Common myeloid progenitor, CD34-positive (primary cell): ENCODE results near the gene HYAL3.

Experiments used
- CTCF ChIA-PET: fragments of 350-600 bp; sonication (Branson Sonifier 250); formaldehyde crosslinking; loops from one replicate; lab custom pipeline; 2021; ENCODE audit warnings: antibody characterized with exemption; lab: Charles Lee
- POLR2A ChIA-PET: fragments of 350-600 bp; sonication (Branson Sonifier 250); formaldehyde crosslinking; loops from one replicate; lab custom pipeline; 2021; ENCODE audit warnings: antibody characterized with exemption; lab: Charles Lee
- DNase-seq, 3 donors: peaks; one replicate each; pipeline versions ENCODE4 v3.0.0 to v3.0.0-alpha.2; 2013
- H3K27ac ChIP-seq, 2 experiments: 1 replicate in 1 of 2; 2 replicates in 1 of 2; pipeline ENCODE4 v1.7.0; 2013; ENCODE audit warnings: inconsistent platforms in 2 of 2, low read length in 2 of 2, mild to moderate bottlenecking in 2 of 2, low read depth in 1 of 2, moderate library complexity in 1 of 2; ENCODE audit not compliant: severe bottlenecking in 2 of 2, insufficient read depth in 1 of 2, poor library complexity in 1 of 2
- H3K27me3 ChIP-seq, 5 experiments: replicated peaks in 2 of 5; 1 replicate in 3 of 5; 2 replicates in 2 of 5; pipeline versions ENCODE4 v1.6.1 to v1.7.0; 2013; ENCODE audit warnings: low read length in 4 of 5, mild to moderate bottlenecking in 2 of 5, moderate library complexity in 2 of 5, inconsistent platforms in 1 of 5; ENCODE audit not compliant: insufficient read depth in 5 of 5, control insufficient read depth in 4 of 5
- H3K36me3 ChIP-seq, 4 experiments: 1 replicate in 2 of 4; 2 replicates in 2 of 4; pipeline versions ENCODE4 v1.6.1 to v1.7.0; 2013; ENCODE audit warnings: low read length in 3 of 4, control low read depth in 1 of 4, mild to moderate bottlenecking in 1 of 4; ENCODE audit not compliant: control insufficient read depth in 4 of 4, insufficient read depth in 4 of 4
- H3K4me1 ChIP-seq, 4 experiments: 1 replicate in 3 of 4; 2 replicates in 1 of 4; pipeline versions ENCODE4 v1.6.1 to v1.7.1; 2013; ENCODE audit warnings: low read length in 3 of 4, mild to moderate bottlenecking in 3 of 4, control low read depth in 1 of 4, inconsistent platforms in 1 of 4, moderate library complexity in 1 of 4; ENCODE audit not compliant: control insufficient read depth in 4 of 4, insufficient read depth in 4 of 4; ENCODE audit errors: control extremely low read depth in 1 of 4
- H3K4me3 ChIP-seq, 7 experiments: 1 replicate in 4 of 7; 2 replicates in 3 of 7; pipeline versions ENCODE4 v1.5.1 to v1.7.0; 2013; ENCODE audit warnings: mild to moderate bottlenecking in 7 of 7, low read length in 6 of 7, moderate library complexity in 6 of 7, inconsistent platforms in 2 of 7, low read depth in 2 of 7, control low read depth in 1 of 7; ENCODE audit not compliant: insufficient read depth in 4 of 7, control insufficient read depth in 1 of 7; ENCODE audit errors: extremely low read depth in 1 of 7
- H3K9me3 ChIP-seq, 5 experiments: 1 replicate in 4 of 5; 2 replicates in 1 of 5; pipeline versions ENCODE4 v1.6.1 to v1.7.1; 2013; ENCODE audit warnings: low read length in 4 of 5, mild to moderate bottlenecking in 2 of 5, inconsistent platforms in 1 of 5, low read depth in 1 of 5, moderate library complexity in 1 of 5; ENCODE audit not compliant: control insufficient read depth in 4 of 5, insufficient read depth in 2 of 5; ENCODE audit errors: control extremely low read depth in 1 of 5
- WGBS: methylation state at CpG from one replicate; pipeline ENCODE4 v1.1.5; 2013; ENCODE audit not compliant: insufficient coverage; 5-methylcytosine and 5-hydroxymethylcytosine counted together

HYAL3 gene

DNA sequence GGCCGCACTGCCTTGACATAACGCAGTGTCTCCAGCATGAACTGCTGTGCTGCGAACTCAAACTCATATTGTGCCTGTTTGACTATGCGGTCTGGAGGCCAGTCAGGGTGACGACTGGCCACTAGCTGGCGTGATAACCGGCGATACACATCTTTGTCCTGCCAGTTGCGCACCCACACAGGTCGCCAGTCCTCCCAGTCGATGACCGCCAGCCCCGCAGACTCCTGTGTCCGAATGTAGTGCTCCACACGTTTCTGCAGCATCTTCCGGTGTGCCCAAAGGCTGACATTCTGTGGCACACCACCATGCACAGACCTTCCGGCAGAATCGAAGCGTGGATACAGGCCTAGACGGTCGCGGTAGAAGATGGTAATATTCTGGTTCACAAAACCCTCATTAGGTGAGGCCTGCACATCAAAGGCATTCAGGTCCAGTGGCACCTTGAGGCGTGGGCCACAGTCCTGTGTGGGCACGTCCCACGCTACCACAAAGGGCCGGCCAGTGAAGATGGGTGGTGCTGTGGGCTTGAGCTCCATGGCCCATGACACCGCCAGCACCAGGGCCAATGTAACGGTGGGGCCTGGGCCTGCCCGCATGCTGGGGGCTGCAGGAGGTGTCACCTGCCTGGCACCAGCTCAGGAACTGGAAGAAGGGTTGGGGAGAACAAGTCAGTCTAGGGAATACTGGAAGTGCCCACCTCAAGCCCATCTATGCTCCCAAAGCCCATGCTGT is 20.9 kb upstream of the HYAL3 start:
- no peaks in the 10 kb centered on the region for H3K27me3 ChIP-seq
- peaks cover 2 to 67% (median 56%) of the 10 kb centered on the region in 4 experiments for H3K4me1 ChIP-seq
- peak overlapping the region in 1 of 2 experiments; percentile 99 for H3K27ac ChIP-seq
- WGBS, result 96% methylated on average over 29 of the region's 29 CpGs
- CTCF ChIA-PET, result interaction anchor here (0.7 to 11.6 kb wide), 10 partner anchors 8 to 61 kb away, joined by 3 to 105 read pairs (median 5); partner anchors contain the start of genes HYAL1, HYAL3, NAA80 and NPRL2
- peak overlapping the region in 6 of 7 experiments; percentile 69 to 88 (median 84) for H3K4me3 ChIP-seq
- DNase-seq, result no peak
- POLR2A ChIA-PET, result interaction anchor here (0.6 kb wide), 1 partner anchor 14 kb away, joined by 3 read pairs; no protein-coding TSS in a partner anchor
- H3K9me3 ChIP-seq, result no peaks in the 10 kb centered on the region
- peaks cover 0 to 38% (median 13%) of the 10 kb centered on the region in 4 experiments for H3K36me3 ChIP-seq

GRCh38 chr3:50319181-50319893 is 20.1 kb upstream of the HYAL3 start:
- H3K4me3 ChIP-seq, result peak overlapping the region in 1 of 7 experiments; percentile 6
- WGBS, result 97% methylated on average over 14 of the region's 16 CpGs
- no peak overlapping the region for H3K27ac ChIP-seq
- POLR2A ChIA-PET, result no interaction called here
- H3K27me3 ChIP-seq, result no peaks in the 10 kb centered on the region
- CTCF ChIA-PET, result interaction anchor here (1.1 to 11.6 kb wide), 9 partner anchors 9 to 73 kb away, joined by 3 to 105 read pairs (median 6); partner anchors contain the start of genes HYAL1, HYAL3, NAA80 and TUSC2
- DNase-seq, result no peak
- H3K36me3 ChIP-seq, result peaks cover 0 to 37% (median 11%) of the 10 kb centered on the region in 4 experiments
- peaks cover 2 to 66% (median 54%) of the 10 kb centered on the region in 4 experiments for H3K4me1 ChIP-seq
- H3K9me3 ChIP-seq, result no peaks in the 10 kb centered on the region

- no peaks in the 10 kb centered on the region for H3K9me3 ChIP-seq
- H3K4me3 ChIP-seq, result peak overlapping the region in 2 of 7 experiments; percentile 6 to 14
- POLR2A ChIA-PET, result no interaction called here
- WGBS, result 60% methylated on average over 5 of the region's 10 CpGs
- H3K36me3 ChIP-seq, result peaks cover 0 to 37% (median 10%) of the 10 kb centered on the region in 4 experiments
- peak in 2 of 3 donors; percentile 40 to 49 for DNase-seq
- H3K4me1 ChIP-seq, result peaks cover 2 to 63% (median 52%) of the 10 kb centered on the region in 4 experiments
- no peaks in the 10 kb centered on the region for H3K27me3 ChIP-seq
- H3K27ac ChIP-seq, result no peak overlapping the region
- CTCF ChIA-PET, result interaction anchor here (1.1 to 11.6 kb wide), 8 partner anchors 10 to 124 kb away, joined by 3 to 105 read pairs (median 4); partner anchors contain the start of genes HYAL1, HYAL3, NAA80 and TUSC2
Observed at GRCh38 chr3:50318615-50319014, 19.4 kb upstream of the HYAL3 start.

DNA sequence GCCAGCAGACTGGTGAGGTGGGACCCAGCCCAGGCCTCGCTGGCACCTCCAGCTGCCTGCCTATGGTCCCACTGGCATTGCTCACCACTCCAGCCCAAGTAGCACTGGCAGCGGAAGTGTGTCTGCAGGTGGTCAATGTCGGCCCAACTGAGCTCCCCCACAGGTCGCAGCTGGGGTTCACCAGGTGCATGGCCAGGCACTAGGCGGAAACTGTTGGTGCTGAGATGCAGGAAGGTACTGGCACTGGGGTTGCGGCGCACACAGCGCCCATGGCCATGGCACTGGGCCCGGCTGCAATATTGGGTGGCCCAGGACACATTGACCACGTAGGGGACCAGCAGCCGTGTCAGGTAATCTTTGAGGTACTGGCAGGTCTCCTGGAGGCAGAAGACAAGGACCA is 19.0 kb upstream of the HYAL3 start:
- Histone ChIP-seq H3K27me3 (no peaks in the 10 kb centered on the region), H3K36me3 (peaks cover 0 to 37% (median 10%) of the 10 kb centered on the region in 4 experiments), H3K4me1 (peaks cover 2 to 58% (median 48%) of the 10 kb centered on the region in 4 experiments), H3K9me3 (no peaks in the 10 kb centered on the region), H3K4me3 (peak overlapping the region in 1 of 7 experiments; percentile 14), H3K27ac (peak overlapping the region in 1 of 2 experiments; percentile 25)
- 78% methylated on average over 9 of the region's 11 CpGs for WGBS
- ChIA-PET CTCF (interaction anchor here (1.2 to 11.6 kb wide), 5 partner anchors 10 to 124 kb away, joined by 3 to 105 read pairs (median 6); partner anchors contain the start of genes HYAL1, HYAL3, NAA80 and TUSC2), POLR2A (no interaction called here)
- DNase-seq, result no peak

- Histone ChIP-seq H3K4me1 (peaks cover 2 to 50% (median 40%) of the 10 kb centered on the region in 4 experiments), H3K27ac (peak overlapping the region in 1 of 2 experiments; percentile 25), H3K4me3 (no peak overlapping the region), H3K27me3 (no peaks in the 10 kb centered on the region), H3K36me3 (peaks cover 0 to 37% (median 10%) of the 10 kb centered on the region in 4 experiments), H3K9me3 (no peaks in the 10 kb centered on the region)
- 90% methylated on average over 4 of the region's 6 CpGs for WGBS
- no peak for DNase-seq
- ChIA-PET CTCF (interaction anchor here (6.7 to 11.6 kb wide), 2 partner anchors 11 to 19 kb away, joined by 46 to 105 read pairs; partner anchors contain the start of genes HYAL1, HYAL3 and NAA80), POLR2A (no interaction called here)
Observed at GRCh38 chr3:50317300-50317699, 18.1 kb upstream of the HYAL3 start.

DNA sequence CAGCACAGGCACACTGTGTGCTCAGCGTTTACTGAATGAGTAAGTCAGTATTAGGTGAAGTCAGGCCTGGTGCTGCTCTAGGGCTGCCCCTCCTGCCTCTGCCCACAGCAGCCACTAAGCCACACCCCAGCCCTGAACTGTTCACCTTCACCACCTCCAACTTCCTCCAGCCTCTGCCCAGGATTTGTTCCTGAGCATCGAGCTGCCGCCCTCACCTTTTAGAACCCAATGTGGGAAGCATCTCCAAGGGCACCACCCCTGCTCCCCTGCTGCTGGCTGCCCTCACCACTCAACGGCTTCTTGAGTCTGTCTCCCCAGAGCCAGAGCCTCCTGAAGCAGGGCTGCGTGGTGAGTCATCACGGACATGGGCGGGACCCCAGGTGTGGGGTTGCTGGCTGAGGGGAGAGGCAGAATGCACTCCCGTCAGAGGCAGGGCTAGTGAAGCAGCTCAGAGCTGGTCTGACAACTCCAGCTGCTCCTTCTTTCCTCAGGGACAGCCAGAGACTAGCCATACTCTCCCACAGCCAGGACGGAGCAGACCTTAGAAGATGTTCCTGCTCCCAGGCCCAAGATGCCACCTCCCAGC is 17.5 kb upstream of the HYAL3 start:
- WGBS, result 88% methylated on average over 7 of the region's 9 CpGs

More for the DNA sequence above, 17.5 kb upstream of the HYAL3 start:
- no peak overlapping the region for H3K4me3 ChIP-seq
- H3K36me3 ChIP-seq, result peaks cover 0 to 37% (median 10%) of the 10 kb centered on the region in 4 experiments
- POLR2A ChIA-PET, result no interaction called here
- no peak for DNase-seq
- no peaks in the 10 kb centered on the region for H3K9me3 ChIP-seq
- H3K4me1 ChIP-seq, result peaks cover 2 to 44% (median 34%) of the 10 kb centered on the region in 4 experiments
- CTCF ChIA-PET, result interaction anchor here (6.7 to 11.6 kb wide), 2 partner anchors 11 to 18 kb away, joined by 46 to 105 read pairs; partner anchors contain the start of genes HYAL1, HYAL3 and NAA80
- H3K27me3 ChIP-seq, result no peaks in the 10 kb centered on the region
- no peak overlapping the region for H3K27ac ChIP-seq
